SK-N-SH (cell line): ENCODE measurements around the gene AGAP1. TPM values are rescaled to one million over a fixed set of nuclear protein-coding genes. Genes with fewer than 3 reads are reported as not detected.

ENCODE experiments used
- CTCF ChIA-PET: fragments of 300-600, 350-600 bp; formaldehyde crosslinking; extraction: SDS; loops from one replicate; lab custom pipeline; 2021; lab: Yijun Ruan, JAX
- POLR2A ChIA-PET: fragments of 350-600 bp; sonication (Branson Sonifier 250); formaldehyde crosslinking; extraction: SDS; loops from one replicate; lab custom pipeline; 2020; ENCODE audit warnings: antibody characterized with exemption, inconsistent platforms; lab: Yijun Ruan, JAX
- DNase-seq: peaks from one replicate; pipeline ENCODE4 v3.0.0; 2012
- H2AFZ ChIP-seq: fragments of 200-600 bp; sonication (generic); 2 replicates; pipeline ENCODE4 v1.8.1; 2016; ENCODE audit warnings: antibody characterized with exemption, mild to moderate bottlenecking, low read depth
- H3F3A ChIP-seq: fragments of 200-600 bp; sonication (generic); replicated peaks from 2 replicates; pipeline ENCODE3; 2016; ENCODE audit warnings: antibody characterized with exemption, mild to moderate bottlenecking; ENCODE audit not compliant: insufficient read depth
- H3K27ac ChIP-seq, 2 experiments: fragments of 200-500 bp in 1 of 2; fragments of 200-600 bp in 1 of 2; sonication (Bioruptor generic) in 1 of 2; sonication (generic), shearing (Covaris generic) in 1 of 2; 2 replicates each; pipeline versions ENCODE4 v1.5.1 to v1.6.1; 2014 to 2016; ENCODE audit warnings: low read depth in 2 of 2, inconsistent platforms in 1 of 2, low read length in 1 of 2, mild to moderate bottlenecking in 1 of 2, mixed read lengths in 1 of 2
- H3K27me3 ChIP-seq: fragments of 200-600 bp; sonication (generic), shearing (Covaris generic); 2 replicates; pipeline ENCODE4 v1.6.1; 2016; ENCODE audit warnings: mixed run types; ENCODE audit not compliant: insufficient read depth
- H3K36me3 ChIP-seq, 2 experiments: fragments of 200-500 bp in 1 of 2; fragments of 200-600 bp in 1 of 2; sonication (Bioruptor generic) in 1 of 2; sonication (generic) in 1 of 2; replicated peaks in 1 of 2; 2 replicates each; pipeline versions ENCODE3 to v1.5.1; 2014 to 2016; ENCODE audit warnings: low read length in 1 of 2, mild to moderate bottlenecking in 1 of 2; ENCODE audit not compliant: insufficient read depth in 2 of 2, control insufficient read depth in 1 of 2
- H3K4me1 ChIP-seq, 2 experiments: fragments of 200-500 bp in 1 of 2; fragments of 200-600 bp in 1 of 2; sonication (Bioruptor generic) in 1 of 2; sonication (generic), shearing (Covaris generic) in 1 of 2; 2 replicates each; pipeline versions ENCODE4 v1.5.1 to v1.6.1; 2014 to 2016; ENCODE audit warnings: low read depth in 1 of 2, low read length in 1 of 2, mixed run types in 1 of 2; ENCODE audit not compliant: insufficient read depth in 2 of 2, control insufficient read depth in 1 of 2
- H3K4me2 ChIP-seq: fragments of 200-600 bp; sonication (generic), shearing (Covaris generic); 2 replicates; pipeline ENCODE4 v1.6.1; 2017; ENCODE audit warnings: mixed run types
- H3K4me3 ChIP-seq, 2 experiments: fragments of 200-500 bp in 1 of 2; fragments of 200-600 bp in 1 of 2; sonication (Bioruptor generic) in 1 of 2; sonication (generic), shearing (Covaris generic) in 1 of 2; 2 replicates each; pipeline versions ENCODE4 v1.5.1 to v1.8.1; 2014 to 2016; ENCODE audit warnings: low read depth in 2 of 2, inconsistent platforms in 1 of 2, low read length in 1 of 2, mild to moderate bottlenecking in 1 of 2, mixed read lengths in 1 of 2, moderate library complexity in 1 of 2
- H3K79me2 ChIP-seq: fragments of 200-600 bp; sonication (generic); 2 replicates; pipeline ENCODE4 v1.8.1; 2017; ENCODE audit warnings: mild to moderate bottlenecking; ENCODE audit not compliant: insufficient read depth
- H3K9ac ChIP-seq: fragments of 200-600 bp; sonication (generic); 2 replicates; pipeline ENCODE4 v1.6.1; 2017; ENCODE audit warnings: mixed run types
- H3K9me2 ChIP-seq: fragments of 200-600 bp; sonication (generic); 2 replicates; pipeline ENCODE4 v1.6.1; 2017; ENCODE audit warnings: mixed run types
- H3K9me3 ChIP-seq: fragments of 200-600 bp; sonication (generic); 2 replicates; pipeline ENCODE4 v1.6.1; 2017; ENCODE audit warnings: mixed run types, mild to moderate bottlenecking, moderate library complexity
- H4K20me1 ChIP-seq: fragments of 200-600 bp; sonication (generic); 2 replicates; pipeline ENCODE4 v1.6.1; 2017; ENCODE audit warnings: mild to moderate bottlenecking, mixed run types; ENCODE audit not compliant: insufficient read depth
- CHD2 ChIP-seq: fragments of 150-350 bp; IDR thresholded peaks from 2 replicates; pipeline ENCODE4 v1.6.1; 2018; ENCODE audit warnings: low read length; ENCODE audit not compliant: partially characterized antibody
- FOSL2 ChIP-seq: IDR thresholded peaks from 2 replicates; pipeline ENCODE4 v1.4.0; 2012; ENCODE audit warnings: low read depth, mild to moderate bottlenecking, moderate library complexity, borderline replicate concordance
- FOXJ3 ChIP-seq: sonication (generic); formaldehyde crosslinking; IDR thresholded peaks from 2 replicates; pipeline ENCODE4 v1.5.1; 2020; ENCODE audit warnings: mild to moderate bottlenecking, missing genetic modification reagents
- FOXM1 ChIP-seq: IDR thresholded peaks from 2 replicates; pipeline ENCODE4 v1.4.0; 2012; ENCODE audit warnings: low read depth, mild to moderate bottlenecking
- JUND ChIP-seq: IDR thresholded peaks from 2 replicates; pipeline ENCODE4 v1.4.0; 2012
- MEF2A ChIP-seq: IDR thresholded peaks from 2 replicates; pipeline ENCODE4 v1.4.0; 2012; ENCODE audit warnings: low read depth, borderline replicate concordance
- NRF1 ChIP-seq: IDR thresholded peaks from 2 replicates; pipeline ENCODE4 v1.6.1; 2012; ENCODE audit warnings: low read depth, mild to moderate bottlenecking, low read length
- PBX3 ChIP-seq: IDR thresholded peaks from 2 replicates; pipeline ENCODE4; 2012
- POLR2AphosphoS5 ChIP-seq: IDR thresholded peaks from 2 replicates; pipeline ENCODE4 v1.6.1; 2012; ENCODE audit warnings: low read depth, low read length
- RCOR1 ChIP-seq: fragments of 150-350 bp; IDR thresholded peaks from 2 replicates; pipeline ENCODE4 v1.6.1; 2017; ENCODE audit warnings: antibody characterized with exemption, low read length
- RXRA ChIP-seq: IDR thresholded peaks from 2 replicates; pipeline ENCODE4 v1.4.0; 2012; ENCODE audit warnings: low read depth, mild to moderate bottlenecking, borderline replicate concordance
- TCF12 ChIP-seq: IDR thresholded peaks from 2 replicates; pipeline ENCODE4 v1.4.0; 2012
- USF2 ChIP-seq: fragments of 150-350 bp; IDR thresholded peaks from 2 replicates; pipeline ENCODE4 v1.6.1; 2017; ENCODE audit warnings: antibody characterized with exemption, low read length, low read depth, borderline replicate concordance
- ZBTB33 ChIP-seq: IDR thresholded peaks from 2 replicates; pipeline ENCODE4 v1.4.0; 2012; ENCODE audit warnings: low read depth, borderline replicate concordance
- WGBS: methylation state at CpG from one replicate; pipeline ENCODE4 v1.1.6; 2017; ENCODE audit warnings: low lambda C conversion rate; 5-methylcytosine and 5-hydroxymethylcytosine counted together
- polyA plus RNA-seq, 3 experiments: library from polyadenylated mRNA; depleted of rRNA; stranded (reverse); fragments of >200 nt; gene quantifications; 2 replicates each; pipeline ENCODE4 v1.2.3, GENCODE V29; 2012

AGAP1 gene
- polyA plus RNA-seq, 1 of the 3 experiments (the other 2 are of a cell fraction) = 8.8 TPM

GRCh38 chr2:235554385-235554784 lies 60.5 kb downstream of the AGAP1 start:
- DNase-seq = no peak
- peaks cover 75% of the 10 kb centered on the region for H4K20me1 ChIP-seq

GRCh38 chr2:235554936-235555335 lies 61.1 kb downstream of the AGAP1 start:
- Histone ChIP-seq H2AFZ (no peak overlapping the region), H3K79me2 (peaks cover 45% of the 10 kb centered on the region; the same call in 1 of the 2 replicates), H3K9me2 (no peaks in the 10 kb centered on the region), H3K9me3 (no peaks in the 10 kb centered on the region), H3K27me3 (no peaks in the 10 kb centered on the region), H3K4me3 (no peak overlapping the region), H3K27ac (no peak overlapping the region), H3K36me3 (no peaks in the 10 kb centered on the region), H4K20me1 (peaks cover 73% of the 10 kb centered on the region), H3K9ac (no peak overlapping the region), H3K4me2 (no peak overlapping the region), H3K4me1 (peaks cover 0 to 18% of the 10 kb centered on the region in 2 experiments; a peak in 1 of 4 replicates), H3F3A (no peaks in the 10 kb centered on the region)
- CTCF ChIA-PET = interaction anchor here (0.7 to 1.3 kb wide), 3 partner anchors 39 to 191 kb away, joined by 3 to 4 read pairs (median 3); no protein-coding TSS in a partner anchor
- WGBS = 98% methylated on average over 9 of the region's 9 CpGs
- TF ChIP-seq JUND (no peak), FOXM1 (no peak), TCF12 (no peak), NRF1 (no peak), MEF2A (no peak), POLR2AphosphoS5 (no peak)
- POLR2A ChIA-PET = no interaction called here
- no peak for DNase-seq

More at GRCh38 chr2:235554385-235554784, 60.5 kb downstream of the AGAP1 start:
- Histone ChIP-seq H3K4me2 (no peak overlapping the region), H3K79me2 (peaks cover 50% of the 10 kb centered on the region; the same call in 1 of the 2 replicates), H3K4me3 (no peak overlapping the region), H3K9me3 (no peaks in the 10 kb centered on the region), H3K4me1 (peaks cover 0 to 18% of the 10 kb centered on the region in 2 experiments; a peak in 1 of 4 replicates), H3K36me3 (no peaks in the 10 kb centered on the region), H3K27me3 (no peaks in the 10 kb centered on the region), H3F3A (no peaks in the 10 kb centered on the region), H3K27ac (no peak overlapping the region), H3K9ac (no peak overlapping the region), H2AFZ (no peak overlapping the region), H3K9me2 (no peaks in the 10 kb centered on the region)
- ChIA-PET POLR2A (no interaction called here), CTCF (interaction anchor here (0.9 to 1.3 kb wide), 3 partner anchors 8 to 192 kb away, joined by 3 to 4 read pairs (median 3); no protein-coding TSS in a partner anchor)
- TF ChIP-seq RXRA = no peak
- no peak for TF ChIP-seq ZBTB33
- TF ChIP-seq USF2 = no peak
- no peak for TF ChIP-seq RCOR1
- TF ChIP-seq FOXJ3 = no peak
- TF ChIP-seq MEF2A = no peak
- TF ChIP-seq FOSL2 = no peak
- TF ChIP-seq CHD2 = no peak
- no peak for TF ChIP-seq PBX3
- 96% methylated on average over 6 of the region's 6 CpGs for WGBS
